ENCODE data around the gene CD209. TPM values are rescaled to one million over a fixed set of nuclear protein-coding genes. Genes with fewer than 3 reads are reported as not detected.

CD209 gene
- total RNA-seq, 2 experiments from 2014 or later = not detected

DNA sequence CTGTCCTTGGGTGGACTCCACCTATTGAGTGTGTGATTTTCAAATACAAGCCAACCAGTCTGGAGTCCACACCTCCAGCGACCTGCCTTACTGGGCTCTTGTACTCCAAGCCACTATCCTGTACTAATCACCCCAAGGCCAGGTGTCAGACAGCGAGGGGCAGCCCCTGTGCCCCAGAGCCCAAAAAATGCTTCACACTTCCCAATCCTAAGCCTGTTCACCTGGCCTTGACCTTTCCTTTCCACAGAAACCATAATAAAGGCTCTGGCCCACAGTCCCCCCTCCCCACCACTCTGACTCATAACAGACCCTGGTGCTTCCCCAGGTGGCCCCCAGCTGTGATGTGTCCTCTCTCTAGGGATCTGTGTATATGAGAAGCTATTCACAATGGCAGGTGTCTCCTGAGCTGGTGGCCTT, 3.9 kb downstream of the CD209 start:
- CTCF ChIA-PET = no interaction called here
- intact Hi-C loops (cut with micrococcal nuclease) = no loop called here
- peak; percentile 41 for DNase-seq
- peaks cover 3% of the 10 kb centered on the region for H3K9me3 Mint-ChIP-seq
- H3K4me1 Mint-ChIP-seq (ENCODE audit: low read depth) = peaks cover 12% of the 10 kb centered on the region
- H3K36me3 Mint-ChIP-seq (ENCODE audit: low read depth) = peaks cover 2% of the 10 kb centered on the region
- peaks cover 36% of the 10 kb centered on the region for H3K27me3 Mint-ChIP-seq (ENCODE audit: low read depth)
- H3K4me3 Mint-ChIP-seq = no peak overlapping the region
- no peak overlapping the region for H3K27ac Mint-ChIP-seq

DNA sequence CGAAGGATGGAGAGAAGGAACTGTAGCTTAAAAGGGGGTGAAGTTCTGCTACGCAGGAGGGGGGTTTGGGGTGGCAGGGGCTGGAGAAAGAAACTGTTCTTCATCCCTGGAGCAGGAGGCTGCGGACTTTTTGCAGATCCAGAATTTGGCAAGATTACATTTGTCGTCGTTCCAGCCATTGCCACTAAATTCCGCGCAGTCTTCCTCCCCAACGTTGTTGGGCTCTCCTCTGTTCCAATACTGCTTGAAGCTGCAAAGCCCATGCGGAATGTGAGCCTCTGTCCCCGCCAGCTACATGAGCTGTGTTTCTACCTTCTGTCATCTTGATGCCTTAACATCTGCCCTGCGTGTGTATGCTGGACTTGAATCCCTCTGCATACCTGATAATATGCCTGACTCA, 4.3 kb downstream of the CD209 start:
- H3K27ac Mint-ChIP-seq = no peak overlapping the region
- no peak for DNase-seq
- intact Hi-C loops (cut with micrococcal nuclease) = no loop called here
- peaks cover 15% of the 10 kb centered on the region for H3K4me1 Mint-ChIP-seq (ENCODE audit: low read depth)
- H3K4me3 Mint-ChIP-seq = no peak overlapping the region
- CTCF ChIA-PET = interaction anchor here (0.7 kb wide), 1 partner anchor 617 kb away, joined by 3 read pairs; no protein-coding TSS in a partner anchor
- H3K27me3 Mint-ChIP-seq (ENCODE audit: low read depth) = peaks cover 34% of the 10 kb centered on the region
- peaks cover 1% of the 10 kb centered on the region for H3K9me3 Mint-ChIP-seq
- peaks cover 2% of the 10 kb centered on the region for H3K36me3 Mint-ChIP-seq (ENCODE audit: low read depth)

DNA sequence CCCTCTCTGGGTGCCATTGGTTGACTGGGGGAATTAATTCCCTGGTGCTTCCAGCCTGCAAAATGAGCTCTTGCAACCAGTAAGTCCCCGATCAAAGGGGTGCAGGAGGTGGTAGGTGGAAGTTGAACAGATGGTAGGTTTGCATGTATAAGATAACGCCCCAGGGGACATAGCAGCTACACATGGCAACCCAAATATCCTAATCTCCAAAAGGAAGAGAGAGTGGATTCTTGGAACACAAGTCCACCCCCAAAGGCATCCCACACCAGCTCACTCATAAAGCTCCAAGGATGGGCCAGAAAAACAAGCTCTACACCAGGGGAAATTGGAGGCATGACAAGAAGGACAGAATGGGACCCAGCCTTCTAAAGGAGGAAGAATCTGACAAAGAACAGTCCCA, 4.8 kb downstream of the CD209 start:
- H3K27ac Mint-ChIP-seq = no peak overlapping the region
- CTCF ChIA-PET = interaction anchor here (0.6 to 0.7 kb wide), 2 partner anchors 61 to 617 kb away, joined by 3 to 4 read pairs; no protein-coding TSS in a partner anchor
- H3K9me3 Mint-ChIP-seq = no peaks in the 10 kb centered on the region
- DNase-seq = no peak
- peaks cover 32% of the 10 kb centered on the region for H3K27me3 Mint-ChIP-seq (ENCODE audit: low read depth)
- H3K36me3 Mint-ChIP-seq (ENCODE audit: low read depth) = peaks cover 2% of the 10 kb centered on the region
- H3K4me3 Mint-ChIP-seq = no peak overlapping the region
- peaks cover 18% of the 10 kb centered on the region for H3K4me1 Mint-ChIP-seq (ENCODE audit: low read depth)
- intact Hi-C loops (cut with micrococcal nuclease) = no loop called here

DNA sequence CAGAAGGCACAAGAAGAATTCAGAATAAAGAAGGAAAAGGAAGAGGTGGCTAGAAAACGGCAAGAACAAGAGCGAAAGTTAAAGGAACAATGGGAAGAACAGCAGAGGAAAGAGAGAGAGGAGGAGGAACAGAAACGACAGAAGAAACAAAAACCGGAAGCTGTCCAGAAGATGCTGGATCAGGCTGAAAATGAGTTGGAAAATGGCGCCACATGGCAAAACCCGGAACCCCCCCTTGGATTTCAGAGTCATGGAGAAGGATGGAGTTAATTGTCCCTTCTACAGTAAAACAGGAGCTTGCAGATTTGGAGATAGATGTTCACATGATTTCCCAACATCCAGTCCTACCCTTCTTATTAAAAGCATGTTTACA, 6.7 kb downstream of the CD209 start:
- Mint-ChIP-seq H3K4me1 (ENCODE audit: low read depth) (peaks cover 21% of the 10 kb centered on the region), H3K27me3 (ENCODE audit: low read depth) (peaks cover 32% of the 10 kb centered on the region), H3K4me3 (no peak overlapping the region), H3K27ac (no peak overlapping the region), H3K36me3 (ENCODE audit: low read depth) (peaks cover 2% of the 10 kb centered on the region), H3K9me3 (no peaks in the 10 kb centered on the region)
- DNase-seq = no peak
- CTCF ChIA-PET = interaction anchor here (1.1 kb wide), 1 partner anchor 60 kb away, joined by 3 read pairs; the partner anchor contains the start of gene TRAPPC5
- intact Hi-C loops (cut with micrococcal nuclease) = no loop called here

DNA sequence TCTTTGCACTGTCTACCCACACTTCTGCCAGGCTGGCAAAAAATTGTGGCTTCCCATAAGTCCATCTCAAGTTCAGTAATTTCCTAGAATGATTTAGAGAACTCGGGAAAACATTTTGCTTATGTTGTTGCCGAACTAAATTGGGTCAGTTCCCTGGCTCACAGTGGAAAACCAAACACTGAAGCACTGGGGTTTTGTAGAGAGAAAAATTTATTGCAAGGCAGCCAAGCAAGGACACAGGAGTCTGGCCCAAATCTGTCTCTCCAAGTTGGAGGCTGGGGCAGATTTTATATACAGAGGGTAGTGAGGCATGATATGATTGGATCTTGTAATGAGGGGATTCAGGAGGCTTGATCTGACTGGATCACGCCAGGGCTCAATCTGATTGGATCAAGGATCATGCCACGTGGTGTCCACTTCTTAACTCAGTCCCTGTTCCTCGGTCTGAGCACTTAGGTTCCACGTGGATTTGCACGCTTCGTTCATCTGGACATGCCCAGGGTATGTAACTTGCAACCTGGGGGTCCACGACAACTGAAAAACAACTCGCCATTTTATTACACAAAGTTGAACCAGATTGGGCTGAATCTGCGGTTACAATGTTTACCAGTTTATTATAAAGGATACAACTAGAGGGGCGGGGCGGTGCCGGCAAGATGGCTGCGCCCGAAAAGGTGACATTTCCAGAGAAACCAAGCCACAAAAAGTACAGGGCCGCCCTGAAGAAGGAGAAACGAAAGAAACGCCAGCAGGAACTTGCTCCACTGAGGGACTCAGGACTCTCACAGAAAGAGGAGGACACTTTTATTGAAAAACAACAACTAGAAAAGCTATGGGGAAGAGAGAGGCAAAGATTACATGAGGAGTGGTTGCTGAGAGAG, 7.3 kb downstream of the CD209 start:
- Mint-ChIP-seq H3K4me3 (no peak overlapping the region), H3K4me1 (ENCODE audit: low read depth) (peaks cover 21% of the 10 kb centered on the region), H3K27ac (no peak overlapping the region), H3K27me3 (ENCODE audit: low read depth) (peaks cover 32% of the 10 kb centered on the region), H3K36me3 (ENCODE audit: low read depth) (peaks cover 2% of the 10 kb centered on the region), H3K9me3 (no peaks in the 10 kb centered on the region)
- DNase-seq = no peak
- intact Hi-C loops (cut with micrococcal nuclease) = no loop called here
- CTCF ChIA-PET = interaction anchor here (0.9 to 1.9 kb wide), 3 partner anchors 17 to 59 kb away, joined by 3 to 5 read pairs (median 3); partner anchors contain the start of gene TRAPPC5

DNA sequence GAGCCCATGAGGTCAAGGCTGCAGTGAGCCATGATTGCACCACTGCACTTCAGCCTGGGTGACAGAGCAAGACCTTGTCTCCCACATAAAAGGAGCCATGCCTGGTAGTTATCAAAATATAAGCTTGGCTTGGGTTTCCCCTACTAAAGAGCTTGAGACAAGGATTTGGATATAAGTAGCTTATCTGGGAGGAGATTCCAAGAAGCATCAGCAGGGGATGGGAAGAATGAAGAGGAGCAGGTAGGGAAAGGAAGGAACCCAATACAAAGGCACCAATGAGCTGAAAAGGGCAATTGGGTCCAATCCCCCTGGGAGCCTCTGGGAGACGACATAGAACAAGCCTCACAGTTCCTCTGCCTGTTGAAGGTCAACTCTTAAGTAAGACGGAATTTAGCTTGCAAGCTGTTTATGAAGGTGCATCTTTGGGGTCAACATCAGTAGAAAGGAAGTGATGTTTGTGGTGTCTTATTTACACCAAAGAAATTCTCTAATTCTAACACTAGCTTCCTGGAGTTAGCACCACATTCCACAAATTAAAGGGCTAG, 8.1 kb downstream of the CD209 start:
- H3K27me3 Mint-ChIP-seq (ENCODE audit: low read depth) = peaks cover 26% of the 10 kb centered on the region
- H3K9me3 Mint-ChIP-seq = no peaks in the 10 kb centered on the region
- no peak overlapping the region for H3K4me3 Mint-ChIP-seq
- H3K36me3 Mint-ChIP-seq (ENCODE audit: low read depth) = peaks cover 2% of the 10 kb centered on the region
- H3K4me1 Mint-ChIP-seq (ENCODE audit: low read depth) = peaks cover 21% of the 10 kb centered on the region
- H3K27ac Mint-ChIP-seq = no peak overlapping the region
- intact Hi-C loops (cut with micrococcal nuclease) = no loop called here
- CTCF ChIA-PET = interaction anchor here (0.9 to 1.9 kb wide), 2 partner anchors 16 to 33 kb away, joined by 3 to 5 read pairs; no protein-coding TSS in a partner anchor
- no peak for DNase-seq

DNA sequence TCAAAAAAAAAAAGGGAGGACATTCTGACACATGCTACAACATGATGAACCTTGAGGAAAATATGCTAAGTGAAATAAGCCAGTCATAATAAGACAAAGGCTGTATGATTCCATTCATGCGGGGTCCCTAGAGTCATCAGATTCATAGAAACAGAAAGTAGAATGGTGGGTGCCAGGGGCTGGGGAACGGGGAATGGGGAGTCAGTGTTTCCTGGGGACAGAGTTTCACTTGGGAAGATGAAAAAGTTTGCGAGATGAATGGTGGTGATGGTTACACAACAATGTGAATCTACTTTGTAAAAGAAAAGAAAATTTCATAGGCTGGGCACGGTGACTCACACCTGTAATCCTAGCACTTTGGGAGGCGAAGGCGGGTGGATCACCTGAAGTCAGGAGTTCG, 9.3 kb downstream of the CD209 start:
- Mint-ChIP-seq H3K4me1 (ENCODE audit: low read depth) (peaks cover 14% of the 10 kb centered on the region), H3K36me3 (ENCODE audit: low read depth) (peaks cover 2% of the 10 kb centered on the region), H3K4me3 (no peak overlapping the region), H3K9me3 (no peaks in the 10 kb centered on the region), H3K27ac (peak overlapping the region; percentile 11), H3K27me3 (ENCODE audit: low read depth) (peaks cover 26% of the 10 kb centered on the region)
- intact Hi-C loops (cut with micrococcal nuclease) = loop anchor here (1.0 kb wide), 4 partner anchors 13 to 39 kb away; no protein-coding TSS in a partner anchor
- DNase-seq = peak; percentile 53
- CTCF ChIA-PET = interaction anchor here (1.9 kb wide), 1 partner anchor 34 kb away, joined by 5 read pairs; no protein-coding TSS in a partner anchor

DNA sequence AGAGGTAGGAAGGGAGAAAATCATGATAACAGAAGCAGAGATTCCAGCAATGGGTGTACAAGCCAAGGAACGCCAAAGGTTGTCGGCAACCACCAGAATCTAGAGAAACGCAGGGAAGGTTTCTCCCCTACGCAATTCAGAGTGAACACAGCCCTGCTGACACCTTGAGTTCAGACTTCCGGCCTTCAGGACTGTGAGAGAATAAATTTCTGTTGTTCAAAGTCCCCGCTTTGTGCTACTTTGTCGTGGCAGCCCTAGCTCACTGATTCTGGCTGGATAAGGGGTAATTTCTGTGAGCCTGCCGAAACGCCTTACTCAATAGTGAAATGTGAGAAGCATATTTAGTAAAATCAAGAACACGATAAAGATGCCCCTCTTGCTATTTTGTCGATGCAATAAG, 10.1 kb downstream of the CD209 start:
- no peak overlapping the region for H3K4me3 Mint-ChIP-seq
- peaks cover 2% of the 10 kb centered on the region for H3K36me3 Mint-ChIP-seq (ENCODE audit: low read depth)
- intact Hi-C loops (cut with micrococcal nuclease) = no loop called here
- CTCF ChIA-PET = no interaction called here
- H3K9me3 Mint-ChIP-seq = no peaks in the 10 kb centered on the region
- peaks cover 22% of the 10 kb centered on the region for H3K27me3 Mint-ChIP-seq (ENCODE audit: low read depth)
- no peak for DNase-seq
- no peak overlapping the region for H3K27ac Mint-ChIP-seq
- H3K4me1 Mint-ChIP-seq (ENCODE audit: low read depth) = peaks cover 14% of the 10 kb centered on the region

DNA sequence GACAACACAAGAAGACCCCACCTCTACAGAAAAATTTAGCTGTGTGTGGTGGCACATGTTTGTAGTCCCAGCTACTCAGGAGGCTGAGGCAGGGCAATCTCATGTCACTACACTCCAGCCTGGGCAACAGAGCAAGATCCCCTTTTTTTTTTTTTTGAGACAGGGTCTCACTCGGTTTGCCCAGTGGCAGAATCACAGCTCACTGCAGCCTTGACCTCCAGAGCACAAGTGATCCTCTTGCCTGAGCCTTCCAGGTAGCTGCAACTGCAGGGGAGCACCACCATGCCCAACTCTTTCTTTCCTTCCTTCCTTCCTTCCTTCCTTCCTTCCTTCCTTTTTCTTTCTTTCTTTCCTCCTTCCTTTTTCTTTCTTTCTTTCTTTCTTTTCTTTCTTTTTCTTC, 11.2 kb downstream of the CD209 start:
- Mint-ChIP-seq H3K4me1 (ENCODE audit: low read depth) (peaks cover 17% of the 10 kb centered on the region), H3K4me3 (no peak overlapping the region), H3K27me3 (ENCODE audit: low read depth) (peaks cover 26% of the 10 kb centered on the region), H3K9me3 (no peaks in the 10 kb centered on the region), H3K36me3 (ENCODE audit: low read depth) (no peaks in the 10 kb centered on the region), H3K27ac (no peak overlapping the region)
- no peak for DNase-seq
- intact Hi-C loops (cut with micrococcal nuclease) = no loop called here
- CTCF ChIA-PET = no interaction called here

DNA sequence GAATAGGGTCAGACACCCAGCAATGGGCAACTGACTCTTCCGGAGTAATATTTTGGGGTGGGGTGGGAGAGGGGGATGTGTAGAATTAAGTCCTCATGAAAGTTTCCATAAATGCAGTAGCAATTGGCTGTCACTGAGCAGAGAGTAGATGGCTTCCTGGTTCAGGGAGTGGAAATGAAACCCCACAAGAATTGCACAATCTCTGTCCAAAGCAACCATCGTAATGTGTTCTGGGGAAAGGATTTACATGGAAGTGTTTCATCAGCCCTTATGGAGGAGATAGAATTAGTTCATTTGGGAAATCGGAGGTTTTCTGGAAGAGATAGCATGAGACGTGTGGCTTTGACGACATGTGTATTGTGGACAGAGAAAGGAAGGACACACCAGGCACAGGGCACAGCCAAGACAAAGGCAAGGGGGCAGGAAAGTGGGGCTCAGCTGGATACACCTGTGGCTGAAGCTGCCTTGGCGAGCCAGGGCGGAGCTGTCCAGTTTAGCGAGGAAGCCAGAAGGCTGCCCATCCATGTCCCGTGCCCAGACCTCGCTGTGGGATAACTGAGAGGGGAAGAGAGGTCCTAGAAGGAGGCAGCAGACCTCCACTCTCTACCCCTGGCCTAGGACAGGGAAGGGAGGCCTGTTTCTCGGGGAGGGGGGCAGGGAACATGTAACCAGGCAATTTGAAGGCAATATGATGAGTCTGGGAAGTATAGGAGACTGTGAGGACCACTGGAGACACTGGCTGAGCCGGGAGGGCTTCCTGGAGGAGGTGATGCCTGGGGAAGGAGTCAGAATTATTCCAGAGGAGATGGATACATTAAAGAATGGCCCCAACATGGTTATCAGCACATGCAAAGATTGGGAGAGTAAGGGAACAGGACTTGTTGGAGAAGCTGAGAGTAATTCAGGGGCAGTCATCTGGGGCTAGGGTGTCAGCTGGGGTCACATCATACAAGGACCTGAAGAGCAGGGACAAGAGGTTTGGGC, 12.8 kb downstream of the CD209 start:
- H3K36me3 Mint-ChIP-seq (ENCODE audit: low read depth) = no peaks in the 10 kb centered on the region
- H3K27me3 Mint-ChIP-seq (ENCODE audit: low read depth) = peaks cover 22% of the 10 kb centered on the region
- H3K4me1 Mint-ChIP-seq (ENCODE audit: low read depth) = peaks cover 20% of the 10 kb centered on the region
- no peak for DNase-seq
- CTCF ChIA-PET = interaction anchor here (1.0 kb wide), 1 partner anchor 53 kb away, joined by 3 read pairs; the partner anchor contains the start of gene TRAPPC5
- no peak overlapping the region for H3K4me3 Mint-ChIP-seq
- H3K27ac Mint-ChIP-seq = no peak overlapping the region
- no peaks in the 10 kb centered on the region for H3K9me3 Mint-ChIP-seq
- intact Hi-C loops (cut with micrococcal nuclease) = no loop called here

DNA sequence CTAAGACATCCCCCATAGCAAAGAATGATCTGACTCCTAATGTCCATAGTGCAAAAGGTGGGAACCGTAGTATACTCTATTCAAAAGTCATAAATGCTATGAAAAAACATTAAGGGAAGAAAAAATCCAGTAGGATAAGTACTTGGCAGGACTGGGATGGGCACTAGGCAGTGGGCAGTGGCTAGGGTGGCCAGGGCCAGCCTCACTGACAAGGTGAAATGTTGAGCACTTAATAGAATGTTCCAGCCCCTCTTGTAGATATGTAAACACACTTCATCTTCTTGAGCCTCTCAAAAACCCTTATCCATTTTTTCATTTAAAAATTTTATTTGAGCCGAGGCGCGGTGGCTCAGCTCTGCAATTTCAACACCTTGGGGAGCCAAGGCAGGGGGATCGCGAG, 14.0 kb downstream of the CD209 start:
- Mint-ChIP-seq H3K27me3 (ENCODE audit: low read depth) (peaks cover 33% of the 10 kb centered on the region), H3K4me3 (no peak overlapping the region), H3K4me1 (ENCODE audit: low read depth) (peaks cover 20% of the 10 kb centered on the region), H3K27ac (no peak overlapping the region), H3K9me3 (no peaks in the 10 kb centered on the region), H3K36me3 (ENCODE audit: low read depth) (no peaks in the 10 kb centered on the region)
- DNase-seq = no peak
- CTCF ChIA-PET = no interaction called here
- intact Hi-C loops (cut with micrococcal nuclease) = no loop called here

DNA sequence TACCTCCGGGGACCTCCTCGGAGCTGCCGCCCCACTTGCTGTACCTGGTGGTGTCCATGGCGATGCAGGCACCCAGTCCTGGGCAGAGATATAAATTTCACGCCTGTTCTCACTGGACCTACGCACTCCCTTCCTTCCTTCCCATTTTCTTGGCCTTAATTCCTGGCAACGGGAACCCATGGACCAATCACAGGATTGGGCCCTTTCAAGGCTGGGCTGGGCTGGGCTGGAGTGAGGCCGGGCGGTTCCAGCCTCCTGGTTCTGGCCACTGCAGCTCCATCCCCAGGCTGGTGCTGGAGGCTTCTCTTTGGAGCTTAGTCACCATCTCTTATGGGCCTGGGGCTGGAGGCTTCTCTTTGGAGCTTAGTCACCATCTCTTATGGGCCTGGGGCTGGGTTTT, 15.3 kb downstream of the CD209 start, which contains the start of gene CLEC4G:
CLEC4G (minus strand) TSS at position 66 of the 400 bp plus-strand sequence; CDS start at position 58, 8 bp downstream.
- Mint-ChIP-seq H3K4me1 (ENCODE audit: low read depth) (peaks cover 12% of the 10 kb centered on the region), H3K9me3 (no peaks in the 10 kb centered on the region), H3K27me3 (ENCODE audit: low read depth) (peaks cover 43% of the 10 kb centered on the region), H3K27ac (no peak within 1 kb of the TSS), H3K36me3 (ENCODE audit: low read depth) (no peaks in the 10 kb centered on the region), H3K4me3 (no peak within 1 kb of the TSS)
- no peak for DNase-seq
- intact Hi-C loops (cut with micrococcal nuclease) = no loop called here
- CTCF ChIA-PET = no interaction called here
